GM18873 (cell line): ENCODE results near the gene ZFP57.
A peak's percentile ranks its signal among the peaks of the same experiment; 100 is the strongest.

Experiments used
- ATAC-seq: cut with Tn5 transposase; IDR thresholded peaks from one replicate; pipeline ENCODE4 v1.9.1; 2021; ENCODE audit warnings: mild to moderate bottlenecking, moderate library complexity, moderate number of reproducible peaks; ENCODE audit not compliant: unreplicated experiment, low FRiP score

The ZFP57 gene

GRCh38 chr6:29680904-29681303 lies at the start of gene ZFP57:
ZFP57 (minus strand) TSS chr6:29681152; CDS start chr6:29677003, 4,149 bp downstream.
- no peak for ATAC-seq

- ATAC-seq, result no peak
These were observed 49.7 kb upstream of the ZFP57 start for GRCh38 chr6:29730575-29731126.

- ATAC-seq, result no peak
These were observed 48.9 kb upstream of the ZFP57 start for GRCh38 chr6:29729774-29730328.

- ATAC-seq, result no peak
These were observed 47.9 kb upstream of the ZFP57 start for GRCh38 chr6:29728875-29729270.

- ATAC-seq, result no peak
These were observed 47.4 kb upstream of the ZFP57 start for GRCh38 chr6:29728173-29728874.

GRCh38 chr6:29727637-29728036 lies 46.7 kb upstream of the ZFP57 start:
- ATAC-seq, result no peak

GRCh38 chr6:29726571-29727194 lies 45.7 kb upstream of the ZFP57 start:
- ATAC-seq, result no peak

GRCh38 chr6:29726001-29726400 lies 45.0 kb upstream of the ZFP57 start:
- ATAC-seq, result no peak

GRCh38 chr6:29724937-29725869 lies 44.3 kb upstream of the ZFP57 start:
- ATAC-seq, result no peak

- no peak for ATAC-seq
These were observed 43.0 kb upstream of the ZFP57 start for GRCh38 chr6:29723666-29724588.

- peak; percentile 79 for ATAC-seq
These were observed 42.3 kb upstream of the ZFP57 start, which contains the start of gene HLA-F for GRCh38 chr6:29723262-29723665. HLA-F (plus strand) TSS chr6:29723434; CDS start chr6:29723464, 30 bp downstream.

- ATAC-seq, result no peak
These were observed 39.9 kb upstream of the ZFP57 start for GRCh38 chr6:29720863-29721262.

GRCh38 chr6:29710281-29710941 lies 29.5 kb upstream of the ZFP57 start:
- no peak for ATAC-seq

GRCh38 chr6:29709188-29709587 lies 28.2 kb upstream of the ZFP57 start:
- ATAC-seq, result no peak

- ATAC-seq, result no peak
These were observed 27.7 kb upstream of the ZFP57 start for GRCh38 chr6:29708432-29709179.

- ATAC-seq, result no peak
These were observed 24.7 kb upstream of the ZFP57 start for GRCh38 chr6:29705389-29706231.

GRCh38 chr6:29702519-29703103 lies 21.7 kb upstream of the ZFP57 start:
- no peak for ATAC-seq
